CD8-positive, alpha-beta memory T cell (primary cell): ENCODE measurements around the gene ABHD4. TPM values are rescaled to one million over a fixed set of nuclear protein-coding genes. Genes with fewer than 3 reads are reported as not detected.
"Not testable (repeated sequence)": the region's sequence is repeated elsewhere in the genome, so short reads cannot be mapped to it uniquely, and the experiment has no call there.

ENCODE experiments used
- CTCF ChIA-PET: fragments of 350-600 bp; sonication (Branson Sonifier 250); formaldehyde crosslinking; loops from one replicate; lab custom pipeline; 2021; ENCODE audit warnings: antibody characterized with exemption; lab: Charles Lee
- POLR2A ChIA-PET: fragments of 350-600 bp; sonication (Branson Sonifier 250); formaldehyde crosslinking; loops from one replicate; lab custom pipeline; 2021; ENCODE audit warnings: antibody characterized with exemption; lab: Charles Lee
- DNase-seq, 5 donors: peaks; one replicate each; pipeline versions ENCODE4 v3.0.0 to v3.0.0-alpha.2; 2020 to 2022; ENCODE audit warnings: mixed read lengths in 1 of 5
- H3K27ac ChIP-seq: one replicate; pipeline ENCODE4 v1.7.0; 2013; ENCODE audit warnings: low read depth, mild to moderate bottlenecking, low read length, moderate library complexity
- H3K27me3 ChIP-seq: 2 replicates; pipeline ENCODE4 v1.7.0; 2013; ENCODE audit warnings: low read length, mild to moderate bottlenecking; ENCODE audit not compliant: insufficient read depth, poor library complexity, severe bottlenecking
- H3K36me3 ChIP-seq: 2 replicates; pipeline ENCODE4 v1.7.0; 2013; ENCODE audit warnings: mild to moderate bottlenecking, low read length, moderate library complexity; ENCODE audit not compliant: insufficient read depth
- H3K4me1 ChIP-seq: 2 replicates; pipeline ENCODE4 v1.7.0; 2013; ENCODE audit warnings: mild to moderate bottlenecking, low read length, moderate library complexity; ENCODE audit not compliant: insufficient read depth
- H3K4me3 ChIP-seq: 2 replicates; pipeline ENCODE4 v1.7.0; 2013; ENCODE audit warnings: mild to moderate bottlenecking, low read length
- H3K9me3 ChIP-seq: 2 replicates; pipeline ENCODE4 v1.7.0; 2013; ENCODE audit warnings: mild to moderate bottlenecking, low read length
- H3K27ac Mint-ChIP-seq, 8 donors: one replicate each; pipeline ENCODE4 v1.8.0; 2020 to 2021; ENCODE audit warnings: mixed read lengths in 8 of 8, mild to moderate bottlenecking in 6 of 8, inconsistent platforms in 3 of 8, moderate library complexity in 3 of 8
- H3K27me3 Mint-ChIP-seq, 2 donors: one replicate each; pipeline ENCODE4 v1.8.0; 2020 to 2021; ENCODE audit warnings: mixed read lengths in 2 of 2, mild to moderate bottlenecking in 1 of 2, moderate library complexity in 1 of 2
- H3K36me3 Mint-ChIP-seq, 3 donors: one replicate each; pipeline ENCODE4 v1.8.0; 2020 to 2021; ENCODE audit warnings: mixed read lengths in 3 of 3, inconsistent platforms in 1 of 3, mild to moderate bottlenecking in 1 of 3
- H3K4me1 Mint-ChIP-seq, 3 donors: one replicate each; pipeline ENCODE4 v1.8.0; 2020 to 2021; ENCODE audit warnings: mixed read lengths in 3 of 3, inconsistent platforms in 1 of 3, mild to moderate bottlenecking in 1 of 3
- H3K4me3 Mint-ChIP-seq, 7 donors: one replicate each; pipeline ENCODE4 v1.8.0; 2020 to 2021; ENCODE audit warnings: mixed read lengths in 7 of 7, mild to moderate bottlenecking in 6 of 7, moderate library complexity in 4 of 7, inconsistent platforms in 2 of 7
- H3K9me3 Mint-ChIP-seq, 5 donors: one replicate each; pipeline ENCODE4 v1.8.0; 2020 to 2022; ENCODE audit warnings: mixed read lengths in 5 of 5, mild to moderate bottlenecking in 3 of 5, moderate library complexity in 2 of 5, inconsistent platforms in 1 of 5
- polyA plus RNA-seq: library from polyadenylated mRNA; unstranded; fragments of 300-500 nt; fragmentation: Illumina TruSeq; gene quantifications from one replicate; pipeline ENCODE4 v1.2.3, GENCODE V29; 2021
- total RNA-seq, 2 experiments: library from RNA; stranded (reverse); gene quantifications; one replicate each; pipeline ENCODE4 v1.2.3, GENCODE V29; 2021

Gene ABHD4
- total and polyA plus RNA-seq, 3 experiments from 2014 or later, result 8.4 to 13.7 (median 11.4) TPM

- H3K4me3 ChIP-seq, result no peak overlapping the region
- H3K4me3 Mint-ChIP-seq, result peak overlapping the region; percentile 49 to 89 (median 79)
- peaks cover 0 to 4% (median 2%) of the 10 kb centered on the region in 5 donors for H3K9me3 Mint-ChIP-seq
- H3K27me3 Mint-ChIP-seq, result peaks cover 0 to 7% of the 10 kb centered on the region in 2 donors
- H3K27me3 ChIP-seq, result no peaks in the 10 kb centered on the region
- peaks cover 90% of the 10 kb centered on the region for H3K4me1 ChIP-seq
- H3K4me1 Mint-ChIP-seq, result peaks cover 88 to 97% (median 96%) of the 10 kb centered on the region in 3 donors
- H3K36me3 ChIP-seq, result peaks cover 37% of the 10 kb centered on the region
- ChIA-PET CTCF (interaction anchor here (0.6 to 13.0 kb wide), 7 partner anchors 13 to 38 kb away, joined by 3 to 338 read pairs (median 45); no protein-coding TSS in a partner anchor), POLR2A (interaction anchor here (0.7 to 13.3 kb wide), 7 partner anchors 8 to 574 kb away, joined by 3 to 285 read pairs (median 12); no protein-coding TSS in a partner anchor)
- H3K27ac ChIP-seq, result peak overlapping the region; percentile 45
- H3K9me3 ChIP-seq, result no peaks in the 10 kb centered on the region
- peak overlapping the region; percentile 96 to 100 (median 100) for H3K27ac Mint-ChIP-seq
- DNase-seq, result no peak
- peaks cover 36 to 56% (median 37%) of the 10 kb centered on the region in 3 donors for H3K36me3 Mint-ChIP-seq
Observed at GRCh38 chr14:22553445-22553844, 44.7 kb upstream of the ABHD4 start.

- H3K27me3 Mint-ChIP-seq, H3K9me3 ChIP-seq, H3K27me3 ChIP-seq, H3K4me3 ChIP-seq, H3K9me3 Mint-ChIP-seq: not testable (repeated sequence)
- ChIA-PET POLR2A (interaction anchor here (3.5 to 13.3 kb wide), 4 partner anchors 7 to 41 kb away, joined by 56 to 285 read pairs (median 222); no protein-coding TSS in a partner anchor), CTCF (interaction anchor here (3.5 to 13.0 kb wide), 4 partner anchors 7 to 23 kb away, joined by 45 to 338 read pairs (median 60); no protein-coding TSS in a partner anchor)
- Histone ChIP-seq H3K27ac (peak overlapping the region; percentile 92), H3K4me1 (peaks cover 92% of the 10 kb centered on the region), H3K36me3 (peaks cover 34% of the 10 kb centered on the region)
- peaks cover 32 to 53% (median 34%) of the 10 kb centered on the region in 3 donors for H3K36me3 Mint-ChIP-seq
- H3K27ac Mint-ChIP-seq, result peak overlapping the region; percentile 98 to 100 (median 100)
- H3K4me1 Mint-ChIP-seq, result peaks cover 90 to 97% (median 96%) of the 10 kb centered on the region in 3 donors
- peak overlapping the region; percentile 49 to 89 (median 81) for H3K4me3 Mint-ChIP-seq
- DNase-seq, result peak in 2 of 5 donors; percentile 55
Observed at GRCh38 chr14:22553861-22554497, 44.1 kb upstream of the ABHD4 start.

GRCh38 chr14:22554498-22555383, 43.4 kb upstream of the ABHD4 start:
- H3K36me3 Mint-ChIP-seq, result peaks cover 25 to 45% (median 27%) of the 10 kb centered on the region in 3 donors

GRCh38 chr14:22555384-22556011, 42.6 kb upstream of the ABHD4 start:
- Histone ChIP-seq H3K27me3 (no peaks in the 10 kb centered on the region), H3K27ac (peak overlapping the region; percentile 92), H3K4me1 (peaks cover 92% of the 10 kb centered on the region), H3K36me3 (peaks cover 19% of the 10 kb centered on the region), H3K4me3 (peak overlapping the region; percentile 46), H3K9me3 (no peaks in the 10 kb centered on the region)
- ChIA-PET POLR2A (interaction anchor here (0.6 to 13.3 kb wide), 25 partner anchors 9 to 914 kb away, joined by 3 to 285 read pairs (median 6); partner anchors contain the start of genes DAD1 and OXA1L), CTCF (interaction anchor here (0.7 to 13.0 kb wide), 37 partner anchors 9 to 1029 kb away, joined by 3 to 338 read pairs (median 6); partner anchors contain the start of genes DAD1, LRP10, OXA1L and PRMT5)
- H3K27ac Mint-ChIP-seq, result peak overlapping the region; percentile 98 to 100 (median 99)
- H3K9me3 Mint-ChIP-seq, result peaks cover 0 to 4% (median 2%) of the 10 kb centered on the region in 5 donors
- H3K4me1 Mint-ChIP-seq, result peaks cover 88 to 97% (median 96%) of the 10 kb centered on the region in 3 donors
- peak; percentile 52 to 80 (median 60) for DNase-seq
- H3K36me3 Mint-ChIP-seq, result peaks cover 19 to 38% (median 20%) of the 10 kb centered on the region in 3 donors
- H3K27me3 Mint-ChIP-seq, result peaks cover 0 to 7% of the 10 kb centered on the region in 2 donors
- H3K4me3 Mint-ChIP-seq, result peak overlapping the region; percentile 84 to 94 (median 89)

More at GRCh38 chr14:22554498-22555383, 43.4 kb upstream of the ABHD4 start:
- H3K9me3 ChIP-seq, result no peaks in the 10 kb centered on the region
- H3K4me3 ChIP-seq, result peak overlapping the region; percentile 46
- Mint-ChIP-seq H3K4me1 (peaks cover 89 to 97% (median 96%) of the 10 kb centered on the region in 3 donors), H3K27ac (peak overlapping the region; percentile 98 to 100 (median 99)), H3K4me3 (peak overlapping the region; percentile 41 to 94 (median 87)), H3K27me3 (peaks cover 0 to 7% of the 10 kb centered on the region in 2 donors), H3K9me3 (peaks cover 0 to 4% (median 2%) of the 10 kb centered on the region in 5 donors)
- H3K27me3 ChIP-seq, result no peaks in the 10 kb centered on the region
- H3K27ac ChIP-seq, result peak overlapping the region; percentile 92
- POLR2A ChIA-PET, result interaction anchor here (0.6 to 13.3 kb wide), 11 partner anchors 8 to 831 kb away, joined by 3 to 285 read pairs (median 12); partner anchors contain the start of gene DAD1
- H3K4me1 ChIP-seq, result peaks cover 92% of the 10 kb centered on the region
- CTCF ChIA-PET, result interaction anchor here (1.0 to 13.0 kb wide), 16 partner anchors 8 to 831 kb away, joined by 3 to 338 read pairs (median 9); partner anchors contain the start of gene DAD1
- DNase-seq, result peak in 2 of 5 donors; percentile 32 to 71
- H3K36me3 ChIP-seq, result peaks cover 27% of the 10 kb centered on the region

- Mint-ChIP-seq H3K27ac (peak overlapping the region; percentile 98 to 100 (median 99)), H3K27me3 (peaks cover 0 to 7% of the 10 kb centered on the region in 2 donors), H3K4me1 (peaks cover 88 to 97% (median 96%) of the 10 kb centered on the region in 3 donors), H3K9me3 (peaks cover 0 to 4% (median 2%) of the 10 kb centered on the region in 5 donors), H3K36me3 (peaks cover 11 to 30% (median 12%) of the 10 kb centered on the region in 3 donors), H3K4me3 (peak overlapping the region; percentile 84 to 94 (median 89))
- Histone ChIP-seq H3K27ac (peak overlapping the region; percentile 92), H3K36me3 (peaks cover 11% of the 10 kb centered on the region), H3K4me1 (peaks cover 92% of the 10 kb centered on the region), H3K4me3 (peak overlapping the region; percentile 69), H3K27me3 (no peaks in the 10 kb centered on the region), H3K9me3 (no peaks in the 10 kb centered on the region)
- peak; percentile 96 to 100 (median 100) for DNase-seq
- CTCF ChIA-PET, result interaction anchor here (0.7 to 13.0 kb wide), 51 partner anchors 10 to 1030 kb away, joined by 3 to 338 read pairs (median 4); partner anchors contain the start of genes ABHD4, DAD1, LRP10 and OXA1L
- POLR2A ChIA-PET, result interaction anchor here (0.5 to 13.3 kb wide), 34 partner anchors 10 to 914 kb away, joined by 3 to 285 read pairs (median 4); partner anchors contain the start of genes ABHD4, DAD1 and OXA1L
Observed at GRCh38 chr14:22556021-22556989, 41.8 kb upstream of the ABHD4 start.

- peaks cover 91% of the 10 kb centered on the region for H3K4me1 ChIP-seq
- H3K9me3 Mint-ChIP-seq, result peaks cover 0 to 4% (median 2%) of the 10 kb centered on the region in 5 donors
- CTCF ChIA-PET, result interaction anchor here (0.7 to 13.0 kb wide), 43 partner anchors 10 to 1031 kb away, joined by 3 to 338 read pairs (median 5); partner anchors contain the start of genes ABHD4, LRP10, OXA1L and PRMT5
- peak overlapping the region; percentile 84 to 94 (median 89) for H3K4me3 Mint-ChIP-seq
- peak overlapping the region; percentile 92 for H3K27ac ChIP-seq
- peak overlapping the region; percentile 98 to 100 (median 99) for H3K27ac Mint-ChIP-seq
- DNase-seq, result peak; percentile 84 to 94 (median 90)
- peak overlapping the region; percentile 69 for H3K4me3 ChIP-seq
- POLR2A ChIA-PET, result interaction anchor here (0.6 to 13.3 kb wide), 26 partner anchors 9 to 915 kb away, joined by 3 to 285 read pairs (median 4); partner anchors contain the start of genes ABHD4, DAD1 and OXA1L
- H3K9me3 ChIP-seq, result no peaks in the 10 kb centered on the region
- peaks cover 3% of the 10 kb centered on the region for H3K36me3 ChIP-seq
- peaks cover 0 to 8% of the 10 kb centered on the region in 2 donors for H3K27me3 Mint-ChIP-seq
- no peaks in the 10 kb centered on the region for H3K27me3 ChIP-seq
- H3K4me1 Mint-ChIP-seq, result peaks cover 88 to 97% (median 96%) of the 10 kb centered on the region in 3 donors
- H3K36me3 Mint-ChIP-seq, result peaks cover 3 to 21% (median 5%) of the 10 kb centered on the region in 3 donors
Observed at GRCh38 chr14:22556990-22557623, 41.0 kb upstream of the ABHD4 start.
